IMR-90 (cell line): ENCODE measurements around the gene CHRNA3. TPM values are rescaled to one million over a fixed set of nuclear protein-coding genes. Genes with fewer than 3 reads are reported as not detected.

Experiments used
- ATAC-seq: fragments of 200-7000 bp; cut with Tn5 transposase; 2 replicates; pipeline ENCODE4 v1.9.1; 2020; ENCODE audit warnings: low read depth, mild to moderate bottlenecking, moderate library complexity
- BruUV-seq: library from RNA; stranded (reverse); fragments of 400-500 nt; replicated peaks from 2 replicates; lab custom pipeline; 2021; lab: Mats Ljungman, UMichigan
- CTCF ChIA-PET: fragments of 300-600 bp; formaldehyde crosslinking; extraction: SDS; loops from one replicate; lab custom pipeline; 2021; ENCODE audit warnings: antibody characterized with exemption; lab: Yijun Ruan, JAX
- POLR2A ChIA-PET: fragments of 300-600 bp; sonication (Branson Sonifier 250); formaldehyde crosslinking; loops from one replicate; lab custom pipeline; 2022; ENCODE audit warnings: antibody characterized with exemption; ENCODE audit not compliant: unreplicated experiment; lab: Charles Lee
- DNase-seq: peaks from one replicate; pipeline ENCODE4 v3.0.0; 2013
- H2AFZ ChIP-seq: replicated peaks from 2 replicates; pipeline ENCODE3; 2013; ENCODE audit warnings: low read length, mild to moderate bottlenecking; ENCODE audit not compliant: poor library complexity
- H2AK5ac ChIP-seq: 2 replicates; pipeline ENCODE4 v1.6.1; 2013; ENCODE audit warnings: low read depth, low read length, inconsistent platforms
- H2AK9ac ChIP-seq: replicated peaks from 2 replicates; pipeline ENCODE3; 2013; ENCODE audit warnings: mild to moderate bottlenecking, low read depth, low read length, moderate library complexity; ENCODE audit not compliant: poor library complexity
- H2BK120ac ChIP-seq: 2 replicates; pipeline ENCODE4 v1.6.1; 2013; ENCODE audit warnings: low read depth, low read length, inconsistent platforms
- H2BK15ac ChIP-seq: 3 replicates; pipeline ENCODE4 v1.6.1; 2013; ENCODE audit warnings: low read depth, low read length, inconsistent platforms
- H2BK20ac ChIP-seq: 2 replicates; pipeline ENCODE4 v1.6.1; 2013; ENCODE audit warnings: low read depth, mild to moderate bottlenecking, inconsistent platforms, low read length, moderate library complexity
- H2BK5ac ChIP-seq: 2 replicates; pipeline ENCODE4 v1.6.1; 2013; ENCODE audit warnings: mild to moderate bottlenecking, low read depth, low read length, inconsistent platforms; ENCODE audit not compliant: poor library complexity, severe bottlenecking
- H3K14ac ChIP-seq: replicated peaks from 2 replicates; pipeline ENCODE4 v1.6.1; 2013; ENCODE audit warnings: low read depth, low read length, inconsistent platforms
- H3K18ac ChIP-seq: 2 replicates; pipeline ENCODE4 v1.6.1; 2013; ENCODE audit warnings: low read depth, low read length, control low read depth
- H3K23ac ChIP-seq: 2 replicates; pipeline ENCODE4 v1.6.1; 2013; ENCODE audit warnings: low read depth, low read length, inconsistent platforms
- H3K27ac ChIP-seq: 2 replicates; pipeline ENCODE4 v1.5.1; 2013; ENCODE audit warnings: mild to moderate bottlenecking, control low read depth, low read length; ENCODE audit not compliant: insufficient read depth
- H3K27me3 ChIP-seq: 2 replicates; pipeline ENCODE4 v1.6.1; 2013; ENCODE audit warnings: low read length; ENCODE audit not compliant: control insufficient read depth, insufficient read depth
- H3K36me3 ChIP-seq: 2 replicates; pipeline ENCODE4 v1.6.1; 2013; ENCODE audit warnings: low read length, mixed read lengths; ENCODE audit not compliant: control insufficient read depth, insufficient read depth
- H3K4ac ChIP-seq: 2 replicates; pipeline ENCODE4 v1.6.1; 2013; ENCODE audit warnings: low read depth, low read length, inconsistent platforms
- H3K4me1 ChIP-seq: 2 replicates; pipeline ENCODE4 v1.6.1; 2013; ENCODE audit warnings: low read length, mixed read lengths; ENCODE audit not compliant: control insufficient read depth, insufficient read depth
- H3K4me2 ChIP-seq: 2 replicates; pipeline ENCODE4 v1.6.1; 2013; ENCODE audit warnings: low read depth, mild to moderate bottlenecking, control low read depth, low read length, moderate library complexity
- H3K4me3 ChIP-seq: 2 replicates; pipeline ENCODE4 v1.5.1; 2013; ENCODE audit warnings: low read depth, mild to moderate bottlenecking, control low read depth, low read length, moderate library complexity; ENCODE audit not compliant: insufficient read depth
- H3K56ac ChIP-seq: 2 replicates; pipeline ENCODE4 v1.6.1; 2013; ENCODE audit warnings: low read length, inconsistent platforms; ENCODE audit not compliant: insufficient read depth; ENCODE audit errors: extremely low read depth
- H3K79me1 ChIP-seq, 2 experiments: 2 replicates each; pipeline ENCODE4 v1.6.1; 2013; ENCODE audit warnings: low read length in 2 of 2, inconsistent platforms in 1 of 2, low read depth in 1 of 2
- H3K9ac ChIP-seq: 2 replicates; pipeline ENCODE4 v1.6.1; 2013; ENCODE audit warnings: low read depth, low read length, control low read depth
- H3K9me1 ChIP-seq: 2 replicates; pipeline ENCODE4 v1.6.1; 2013; ENCODE audit warnings: low read length, inconsistent platforms; ENCODE audit not compliant: insufficient read depth
- H3K9me3 ChIP-seq: 2 replicates; pipeline ENCODE4 v1.6.1; 2013; ENCODE audit warnings: low read length; ENCODE audit not compliant: control insufficient read depth, insufficient read depth
- H4K20me1 ChIP-seq: 2 replicates; pipeline ENCODE4 v1.6.1; 2013; ENCODE audit warnings: low read length, inconsistent platforms; ENCODE audit not compliant: insufficient read depth
- H4K5ac ChIP-seq: 2 replicates; pipeline ENCODE4 v1.6.1; 2013; ENCODE audit warnings: mild to moderate bottlenecking, low read depth, low read length, control low read depth
- H4K8ac ChIP-seq, 2 experiments: 2 replicates each; pipeline ENCODE4 v1.6.1; 2013; ENCODE audit warnings: low read depth in 2 of 2, low read length in 2 of 2, control low read depth in 1 of 2, inconsistent platforms in 1 of 2
- H4K91ac ChIP-seq: 2 replicates; pipeline ENCODE4 v1.6.1; 2013; ENCODE audit warnings: low read depth, low read length, inconsistent platforms; ENCODE audit not compliant: insufficient read depth
- BHLHE40 ChIP-seq: fragments of 150-350 bp; IDR thresholded peaks from 2 replicates; pipeline ENCODE4 v1.6.1; 2016; ENCODE audit warnings: mild to moderate bottlenecking, low read depth, low read length
- CEBPB ChIP-seq: IDR thresholded peaks from 2 replicates; pipeline ENCODE4 v1.6.1; 2012; ENCODE audit warnings: low read depth, low read length, improper control_type of control experiment
- CHD1 ChIP-seq: IDR thresholded peaks from 2 replicates; pipeline ENCODE4 v1.6.1; 2012; ENCODE audit warnings: low read depth, low read length, improper control_type of control experiment
- ELK1 ChIP-seq: fragments of 150-350 bp; IDR thresholded peaks from 2 replicates; pipeline ENCODE4 v1.6.1; 2016; ENCODE audit warnings: low read depth, mild to moderate bottlenecking, low read length, moderate library complexity, borderline replicate concordance
- FOS ChIP-seq: fragments of 150-350 bp; IDR thresholded peaks from 2 replicates; pipeline ENCODE4 v1.6.1; 2016; ENCODE audit warnings: low read depth, low read length
- MAFK ChIP-seq: IDR thresholded peaks from 2 replicates; pipeline ENCODE4 v1.6.1; 2012; ENCODE audit warnings: low read depth, low read length, improper control_type of control experiment
- MAZ ChIP-seq: IDR thresholded peaks from 2 replicates; pipeline ENCODE4 v1.6.1; 2012; ENCODE audit warnings: low read depth, mild to moderate bottlenecking, low read length, improper control_type of control experiment, moderate library complexity, borderline replicate concordance
- MXI1 ChIP-seq: IDR thresholded peaks from 2 replicates; pipeline ENCODE4 v1.6.1; 2012; ENCODE audit warnings: low read depth, mild to moderate bottlenecking, low read length, moderate library complexity, borderline replicate concordance
- NFE2L2 ChIP-seq: fragments of 150-350 bp; IDR thresholded peaks from 2 replicates; pipeline ENCODE4 v1.6.1; 2016; ENCODE audit warnings: low read depth, mild to moderate bottlenecking, low read length
- POLR2A ChIP-seq: IDR thresholded peaks from 2 replicates; pipeline ENCODE4 v1.6.1; 2012; ENCODE audit warnings: mild to moderate bottlenecking, low read depth, low read length
- RAD21 ChIP-seq: IDR thresholded peaks from 2 replicates; pipeline ENCODE4 v1.6.1; 2012; ENCODE audit warnings: low read length, improper control_type of control experiment
- RCOR1 ChIP-seq: IDR thresholded peaks from 2 replicates; pipeline ENCODE4 v1.6.1; 2012; ENCODE audit warnings: mild to moderate bottlenecking, low read length, improper control_type of control experiment; ENCODE audit not compliant: insufficient replicate concordance
- RFX5 ChIP-seq: IDR thresholded peaks from 2 replicates; pipeline ENCODE4 v1.8.0; 2012; ENCODE audit warnings: low read depth, mild to moderate bottlenecking, low read length, moderate library complexity
- SMC3 ChIP-seq: fragments of 150-350 bp; IDR thresholded peaks from 2 replicates; pipeline ENCODE4 v1.6.1; 2016; ENCODE audit warnings: low read depth, mild to moderate bottlenecking, antibody characterized with exemption, low read length, moderate library complexity
- WGBS, 2 experiments: methylation state at CpG; one replicate each; pipeline versions ENCODE4 v1.1.5 to v1.1.7; 2013; ENCODE audit warnings: missing lambda C conversion rate in 2 of 2; ENCODE audit not compliant: insufficient read length in 1 of 2; ENCODE audit errors: extremely low coverage in 2 of 2; 5-methylcytosine and 5-hydroxymethylcytosine counted together
- dilution Hi-C: fragments of 300-500 bp; cut with HindIII; formaldehyde crosslinking; loops from one replicate; pipeline ENCODE4 v1.14.3; 2018; ENCODE audit warnings: low sequenced_read_pairs; ENCODE audit not compliant: unreplicated experiment
- in situ Hi-C: fragments of 300-500 bp; cut with MboI; formaldehyde crosslinking; loops from 3 replicates; pipeline ENCODE4 v1.14.3; 2019; ENCODE audit warnings: low sequenced_read_pairs, inconsistent platforms, mixed read lengths
- intact Hi-C: fragments of 100-400 bp; cut with micrococcal nuclease; formaldehyde crosslinking; loops from 2 replicates; pipeline ENCODE4 v1.10.0; 2022
- polyA plus RNA-seq, 3 experiments: library from polyadenylated mRNA; depleted of rRNA; stranded (reverse); fragments of >200 nt; gene quantifications; 2 replicates each; pipeline ENCODE4 v1.2.3, GENCODE V29; 2012; ENCODE audit warnings: low replicate concordance in 1 of 3
- total RNA-seq: library from RNA; depleted of rRNA; stranded (reverse); fragments of >200 nt; gene quantifications from 2 replicates; pipeline ENCODE4 v1.2.3, GENCODE V29; 2012
- TF ChIP-seq, protein P1 (sequence below): fragments of 150-350 bp; IDR thresholded peaks from 2 replicates; pipeline ENCODE4 v1.6.1; 2017; ENCODE audit warnings: mild to moderate bottlenecking, antibody characterized with exemption, low read length, low read depth
- TF ChIP-seq, protein P2 (sequence below): conservative IDR thresholded peaks from 2 replicates; pipeline ENCODE4 v1.5.1; 2012; ENCODE audit warnings: mild to moderate bottlenecking, low read depth, low read length, improper control_type of control experiment

Gene CHRNA3
- total and polyA plus RNA-seq, 2 of the 4 experiments (the other 2 are of a cell fraction): not detected

- dilution Hi-C loops (no loop called here), intact Hi-C loops (no loop called here), in situ Hi-C loops (no loop called here)
- H3K27ac ChIP-seq: no peak overlapping the region
- no peak overlapping the region for H3K4me3 ChIP-seq
- 44% methylated on average over 3 of the region's 5 CpGs; no CpG with 5 or more reads in 1 of the 2 experiments for WGBS, 2 experiments
- no peak overlapping the region for H3K56ac ChIP-seq
- H2AFZ ChIP-seq: no peak overlapping the region
- no TSS peak for BruUV-seq
- ChIA-PET POLR2A (no interaction called here), CTCF (no interaction called here)
- H2BK20ac ChIP-seq: no peak overlapping the region
- no peaks in the 10 kb centered on the region for H3K36me3 ChIP-seq
- no peak overlapping the region for H3K4me2 ChIP-seq
- no peak overlapping the region for H3K9ac ChIP-seq
- H3K23ac ChIP-seq: no peak overlapping the region
- ATAC-seq (no peak), DNase-seq (no peak)
- H3K79me1 ChIP-seq: no peaks in the 10 kb centered on the region
- H3K27me3 ChIP-seq: peaks cover 15% of the 10 kb centered on the region
- no peak overlapping the region for H4K91ac ChIP-seq
- no peaks in the 10 kb centered on the region for H4K20me1 ChIP-seq
- H2AK5ac ChIP-seq: no peak overlapping the region
- no peaks in the 10 kb centered on the region for H3K9me1 ChIP-seq
- no peak overlapping the region for H2BK15ac ChIP-seq
- no peak overlapping the region for H4K5ac ChIP-seq
- no peaks in the 10 kb centered on the region for H3K9me3 ChIP-seq
- no peak for TF ChIP-seq FOS
- TF ChIP-seq RFX5: no peak
- no peak for TF ChIP-seq SMC3
- TF ChIP-seq, protein P1, sequence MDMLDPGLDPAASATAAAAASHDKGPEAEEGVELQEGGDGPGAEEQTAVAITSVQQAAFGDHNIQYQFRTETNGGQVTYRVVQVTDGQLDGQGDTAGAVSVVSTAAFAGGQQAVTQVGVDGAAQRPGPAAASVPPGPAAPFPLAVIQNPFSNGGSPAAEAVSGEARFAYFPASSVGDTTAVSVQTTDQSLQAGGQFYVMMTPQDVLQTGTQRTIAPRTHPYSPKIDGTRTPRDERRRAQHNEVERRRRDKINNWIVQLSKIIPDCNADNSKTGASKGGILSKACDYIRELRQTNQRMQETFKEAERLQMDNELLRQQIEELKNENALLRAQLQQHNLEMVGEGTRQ: no peak
- TF ChIP-seq BHLHE40: no peak
- TF ChIP-seq MXI1: no peak
- TF ChIP-seq MAFK: no peak
- TF ChIP-seq, protein P2, sequence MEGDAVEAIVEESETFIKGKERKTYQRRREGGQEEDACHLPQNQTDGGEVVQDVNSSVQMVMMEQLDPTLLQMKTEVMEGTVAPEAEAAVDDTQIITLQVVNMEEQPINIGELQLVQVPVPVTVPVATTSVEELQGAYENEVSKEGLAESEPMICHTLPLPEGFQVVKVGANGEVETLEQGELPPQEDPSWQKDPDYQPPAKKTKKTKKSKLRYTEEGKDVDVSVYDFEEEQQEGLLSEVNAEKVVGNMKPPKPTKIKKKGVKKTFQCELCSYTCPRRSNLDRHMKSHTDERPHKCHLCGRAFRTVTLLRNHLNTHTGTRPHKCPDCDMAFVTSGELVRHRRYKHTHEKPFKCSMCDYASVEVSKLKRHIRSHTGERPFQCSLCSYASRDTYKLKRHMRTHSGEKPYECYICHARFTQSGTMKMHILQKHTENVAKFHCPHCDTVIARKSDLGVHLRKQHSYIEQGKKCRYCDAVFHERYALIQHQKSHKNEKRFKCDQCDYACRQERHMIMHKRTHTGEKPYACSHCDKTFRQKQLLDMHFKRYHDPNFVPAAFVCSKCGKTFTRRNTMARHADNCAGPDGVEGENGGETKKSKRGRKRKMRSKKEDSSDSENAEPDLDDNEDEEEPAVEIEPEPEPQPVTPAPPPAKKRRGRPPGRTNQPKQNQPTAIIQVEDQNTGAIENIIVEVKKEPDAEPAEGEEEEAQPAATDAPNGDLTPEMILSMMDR: no peak
- no peak for TF ChIP-seq CHD1
- TF ChIP-seq NFE2L2: no peak
- TF ChIP-seq MAZ: no peak
- no peak for TF ChIP-seq RAD21
- TF ChIP-seq ELK1: no peak
- TF ChIP-seq POLR2A: no peak
- TF ChIP-seq CEBPB: no peak
- TF ChIP-seq RCOR1: no peak
- H2BK120ac ChIP-seq: no peak overlapping the region
- no peak overlapping the region for H2AK9ac ChIP-seq
- no peak overlapping the region for H3K18ac ChIP-seq
- H4K8ac ChIP-seq: no peak overlapping the region
- no peak overlapping the region for H3K14ac ChIP-seq
- H2BK5ac ChIP-seq: no peak overlapping the region
- no peaks in the 10 kb centered on the region for H3K4me1 ChIP-seq
- H3K4ac ChIP-seq: no peak overlapping the region
Measured at GRCh38 chr15:78561490-78561889, 59.3 kb downstream of the CHRNA3 start.
